Breast epithelium (tissue), 4 donors: ENCODE data around the gene KDM4B. TPM values are rescaled to one million over a fixed set of nuclear protein-coding genes. Genes with fewer than 3 reads are reported as not detected.

Experiments
- DNase-seq, 2 donors: peaks; one replicate each; pipeline ENCODE4 v3.0.0-alpha.2; 2019; ENCODE audit warnings: low spot score in 2 of 2
- H3K27ac ChIP-seq, 2 donors: fragments of 200-600 bp; sonication (generic) in 1 of 2; one replicate each; pipeline ENCODE4 v1.5.1; 2016 to 2019; ENCODE audit warnings: mild to moderate bottlenecking in 1 of 2
- H3K27me3 ChIP-seq, 2 donors: fragments of 200-600 bp; sonication (generic) in 1 of 2; one replicate each; pipeline versions ENCODE4 v1.5.1 to v1.6.0; 2017 to 2019; ENCODE audit warnings: control low read depth in 1 of 2, mild to moderate bottlenecking in 1 of 2
- H3K36me3 ChIP-seq: fragments of 200-600 bp; one replicate; pipeline ENCODE4 v1.5.1; 2019
- H3K4me1 ChIP-seq, 2 donors: fragments of 200-600 bp; sonication (generic); one replicate each; pipeline ENCODE4 v1.5.1; 2016 to 2019; ENCODE audit warnings: control low read depth in 1 of 2
- H3K4me3 ChIP-seq, 3 donors: fragments of 200-600 bp; sonication (generic); 1 replicate in 2 of 3; 2 replicates in 1 of 3; pipeline ENCODE4 v1.5.1; 2016 to 2019; ENCODE audit warnings: mild to moderate bottlenecking in 3 of 3, moderate library complexity in 2 of 3
- H3K9me3 ChIP-seq, 2 donors: fragments of 200-600 bp; sonication (generic) in 1 of 2; one replicate each; pipeline ENCODE4 v1.5.1; 2016 to 2019; ENCODE audit warnings: control low read depth in 1 of 2
- CTCF ChIP-seq, 3 donors: fragments of 450-650 bp; IDR thresholded peaks; one replicate each; pipeline ENCODE4 v1.5.1; 2016 to 2017; ENCODE audit warnings: antibody characterized with exemption in 3 of 3, mild to moderate bottlenecking in 3 of 3, moderate library complexity in 3 of 3
- POLR2A ChIP-seq: fragments of 450-650 bp; IDR thresholded peaks from one replicate; pipeline ENCODE4 v1.6.1; 2016; ENCODE audit warnings: antibody characterized with exemption, mild to moderate bottlenecking, moderate library complexity
- POLR2AphosphoS5 ChIP-seq, 3 donors: sonication (generic); formaldehyde crosslinking; IDR thresholded peaks; one replicate each; pipeline ENCODE4 v1.6.1; 2017; ENCODE audit warnings: antibody characterized with exemption in 3 of 3
- intact Hi-C: fragments of 100-400 bp; cut with DNase I; formaldehyde crosslinking; loops from one replicate; pipeline ENCODE4 v1.15.1; 2023; ENCODE audit warnings: low total_unique reads
- total RNA-seq, 3 donors: library from RNA; depleted of rRNA; stranded (reverse); fragments of >200 nt; gene quantifications; one replicate each; pipeline ENCODE4 v1.1.0, GENCODE V29; 2016

KDM4B gene
- total RNA-seq, 3 donors from 2014 or later: 25.0 to 55.3 (median 40.3) TPM

- DNase-seq: no peak
- no peaks in the 10 kb centered on the region for H3K27me3 ChIP-seq
- no peak overlapping the region for H3K27ac ChIP-seq
- intact Hi-C loops: no loop called here
- H3K4me1 ChIP-seq: no peaks in the 10 kb centered on the region
- no peak for TF ChIP-seq CTCF (IDR thresholded peaks at IDR 0.05)
- no peak for TF ChIP-seq POLR2AphosphoS5 (IDR thresholded peaks at IDR 0.05)
- no peak for TF ChIP-seq POLR2A
- H3K36me3 ChIP-seq: no peaks in the 10 kb centered on the region
- peaks cover 0 to 6% of the 10 kb centered on the region in 2 donors for H3K9me3 ChIP-seq
- no peak overlapping the region for H3K4me3 ChIP-seq
Measured at GRCh38 chr19:5057860-5058259, 88.9 kb downstream of the KDM4B start.

- H3K9me3 ChIP-seq: peaks cover 0 to 6% of the 10 kb centered on the region in 2 donors
- intact Hi-C loops: no loop called here
- no peak overlapping the region for H3K27ac ChIP-seq
Measured at GRCh38 chr19:5058521-5059212, 89.8 kb downstream of the KDM4B start.

GRCh38 chr19:5059213-5059574, 90.3 kb downstream of the KDM4B start:
- Histone ChIP-seq H3K9me3 (peaks cover 0 to 6% of the 10 kb centered on the region in 2 donors), H3K27ac (no peak overlapping the region), H3K4me3 (peak overlapping the region in 1 of 3 donors; percentile 43), H3K4me1 (no peaks in the 10 kb centered on the region), H3K36me3 (no peaks in the 10 kb centered on the region), H3K27me3 (no peaks in the 10 kb centered on the region)
- intact Hi-C loops: no loop called here
- DNase-seq: no peak
- TF ChIP-seq CTCF (IDR thresholded peaks at IDR 0.05): no peak
- no peak for TF ChIP-seq POLR2A
- TF ChIP-seq POLR2AphosphoS5 (IDR thresholded peaks at IDR 0.05): no peak

More at GRCh38 chr19:5058521-5059212, 89.8 kb downstream of the KDM4B start:
- no peaks in the 10 kb centered on the region for H3K36me3 ChIP-seq
- DNase-seq: no peak
- TF ChIP-seq POLR2AphosphoS5 (IDR thresholded peaks at IDR 0.05): no peak
- TF ChIP-seq CTCF (IDR thresholded peaks at IDR 0.05): no peak
- TF ChIP-seq POLR2A: no peak
- H3K4me1 ChIP-seq: no peaks in the 10 kb centered on the region
- peak overlapping the region in 1 of 3 donors; percentile 43 for H3K4me3 ChIP-seq
- no peaks in the 10 kb centered on the region for H3K27me3 ChIP-seq

- Histone ChIP-seq H3K4me1 (no peaks in the 10 kb centered on the region), H3K9me3 (peaks cover 0 to 6% of the 10 kb centered on the region in 2 donors), H3K27ac (no peak overlapping the region), H3K36me3 (no peaks in the 10 kb centered on the region), H3K27me3 (no peaks in the 10 kb centered on the region), H3K4me3 (no peak overlapping the region)
- TF ChIP-seq POLR2A (no peak), POLR2AphosphoS5 (IDR thresholded peaks at IDR 0.05) (no peak), CTCF (IDR thresholded peaks at IDR 0.05) (no peak)
- no peak for DNase-seq
- intact Hi-C loops: no loop called here
Measured at GRCh38 chr19:5059793-5060192, 90.9 kb downstream of the KDM4B start.

GRCh38 chr19:5062195-5062594, 93.3 kb downstream of the KDM4B start:
- intact Hi-C loops: no loop called here
- no peak for DNase-seq
- Histone ChIP-seq H3K27me3 (no peaks in the 10 kb centered on the region), H3K27ac (no peak overlapping the region), H3K4me1 (no peaks in the 10 kb centered on the region), H3K36me3 (no peaks in the 10 kb centered on the region), H3K4me3 (no peak overlapping the region), H3K9me3 (peaks cover 0 to 6% of the 10 kb centered on the region in 2 donors)
- TF ChIP-seq CTCF (IDR thresholded peaks at IDR 0.05) (no peak), POLR2A (no peak), POLR2AphosphoS5 (IDR thresholded peaks at IDR 0.05) (no peak)
